ENCODE results near the gene ARHGDIB.

The ARHGDIB gene

DNA sequence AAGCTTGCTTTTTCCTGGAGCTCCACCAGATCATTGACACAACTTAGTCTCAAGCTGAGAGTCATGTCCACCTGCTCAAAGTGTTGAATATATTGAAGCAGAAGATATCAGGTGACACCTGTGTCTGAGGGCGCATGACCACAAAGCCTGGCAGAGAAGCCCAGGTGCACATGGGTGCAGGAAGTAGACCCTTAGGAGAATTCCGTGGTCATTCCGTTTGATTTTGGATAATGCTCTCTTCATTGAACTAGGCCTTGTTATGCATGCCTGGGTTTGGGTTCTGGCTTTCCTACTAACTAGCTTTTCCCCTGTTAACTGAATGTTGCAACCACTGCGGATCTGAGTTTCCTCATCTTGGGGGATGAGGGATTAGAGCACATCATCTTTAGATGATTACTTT is 7.1 kb downstream of the ARHGDIB start:
- no peak for DNase-seq

GRCh38 chr12:14953752-14954151 is 7.6 kb downstream of the ARHGDIB start:
- no peak for DNase-seq

DNA sequence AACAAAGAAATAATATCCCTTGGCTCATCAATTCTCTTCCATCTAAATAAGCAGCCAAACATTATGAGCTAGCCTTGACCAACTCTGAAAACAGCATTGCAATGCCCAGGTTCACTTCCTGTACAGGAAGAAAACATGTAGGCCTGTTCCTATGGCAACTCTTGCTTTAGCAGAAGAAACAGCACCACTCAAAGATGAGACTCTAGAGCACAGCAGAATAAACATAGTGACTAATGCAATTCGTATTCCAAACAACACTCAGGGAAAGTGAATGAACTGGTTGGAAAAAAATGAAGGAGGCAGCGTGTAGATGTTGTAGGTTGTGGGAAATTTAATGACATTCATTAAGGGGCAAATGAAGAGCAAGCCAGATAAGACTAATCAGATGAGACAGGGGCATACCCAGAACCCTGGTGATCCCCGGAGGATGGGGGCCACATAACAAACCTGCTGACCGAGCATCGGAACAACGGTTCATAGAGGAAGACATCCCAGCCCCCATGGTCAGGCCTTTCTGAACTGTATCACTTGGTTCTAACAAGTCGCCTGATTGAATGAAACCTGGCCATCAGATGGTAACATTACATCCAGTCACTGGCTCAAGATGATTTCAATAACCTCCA is 9.0 kb downstream of the ARHGDIB start:
- DNase-seq = no peak

- DNase-seq = no peak
Measured at GRCh38 chr12:14951851-14952250, 9.6 kb downstream of the ARHGDIB start.

GRCh38 chr12:14950982-14951746 is 10.2 kb downstream of the ARHGDIB start:
- DNase-seq = no peak

DNA sequence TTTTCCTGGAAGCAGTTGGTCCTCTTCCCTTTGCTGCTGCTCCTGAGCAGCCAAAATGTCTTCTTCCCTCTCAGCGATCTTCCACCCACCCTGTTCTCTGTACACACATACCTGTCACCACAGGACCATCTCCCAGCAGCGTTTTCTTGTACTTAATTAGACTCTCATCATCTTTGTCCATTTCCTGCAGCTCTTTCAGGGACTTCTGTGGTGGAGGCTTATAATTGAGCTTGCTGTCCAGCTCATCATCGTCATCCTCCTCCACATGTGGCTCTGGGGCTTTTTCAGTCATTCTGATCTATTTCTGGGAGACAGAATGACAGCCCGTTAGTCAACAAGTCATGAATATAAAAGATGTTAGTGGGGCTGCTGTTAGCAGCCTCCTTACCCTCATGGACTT is 11.0 kb downstream of the ARHGDIB start:
- DNase-seq = no peak

DNA sequence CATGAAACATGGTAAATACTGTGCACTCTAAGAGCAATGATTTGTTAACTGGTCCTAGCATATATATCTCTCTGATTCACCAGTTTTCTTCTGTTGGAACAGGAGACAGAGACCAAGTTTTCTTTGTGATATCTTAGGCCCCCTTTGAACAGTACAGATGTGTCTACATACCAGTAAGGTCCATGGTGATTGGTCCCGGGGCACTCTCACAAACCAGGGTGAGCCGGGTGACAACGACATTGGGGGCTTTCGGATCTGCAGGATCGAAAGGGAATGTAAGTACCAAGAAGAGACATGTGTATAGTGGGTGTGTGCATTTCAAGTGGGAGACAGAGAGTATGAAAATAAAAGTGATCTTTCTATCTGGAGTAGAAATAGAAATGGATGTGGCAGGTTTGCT is 11.8 kb downstream of the ARHGDIB start:
- no peak for DNase-seq

- no peak for DNase-seq
Measured at GRCh38 chr12:14948672-14949071, 12.7 kb downstream of the ARHGDIB start.

DNA sequence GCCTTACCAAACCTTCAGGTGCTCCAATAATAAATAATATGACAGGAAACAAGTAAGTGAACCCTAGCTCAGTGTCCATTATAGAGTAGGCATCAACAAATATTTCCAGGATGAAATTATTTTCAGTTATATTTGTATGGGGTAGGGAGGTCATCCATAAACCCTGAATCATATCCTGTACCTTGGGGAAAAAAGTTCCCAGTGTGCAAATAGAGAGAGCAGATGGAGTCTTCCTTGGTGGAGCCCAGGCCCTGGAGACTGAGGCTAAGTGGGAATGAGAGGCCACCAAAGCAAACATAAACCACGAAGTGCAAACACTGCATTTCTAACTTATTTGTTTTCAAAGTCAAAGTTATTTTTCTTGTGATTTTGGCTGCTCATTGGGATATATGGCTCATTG is 14.5 kb downstream of the ARHGDIB start:
- no peak for DNase-seq

DNA sequence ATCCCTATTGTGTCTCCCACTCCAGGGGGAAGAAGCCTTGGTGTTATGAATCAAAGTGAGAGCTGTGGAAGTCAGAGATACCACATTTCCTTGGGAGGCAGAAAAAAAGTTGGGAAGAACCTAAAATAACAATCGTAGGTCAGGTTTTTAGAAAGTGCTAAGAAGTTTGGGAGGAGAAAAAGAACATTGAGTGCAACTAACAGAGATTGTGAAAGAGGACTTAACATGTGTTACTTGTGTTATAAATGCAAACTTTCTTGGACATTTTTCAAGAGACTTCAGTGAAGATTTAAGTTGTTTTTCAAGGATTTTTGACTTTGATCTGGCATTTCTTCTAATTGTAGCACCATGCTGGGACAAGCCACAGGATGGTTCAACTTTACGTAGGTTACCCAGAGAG is 15.2 kb downstream of the ARHGDIB start:
- no peak for DNase-seq

GRCh38 chr12:14942196-14942931 is 19.0 kb downstream of the ARHGDIB start:
- DNase-seq = no peak

- DNase-seq = no peak
Measured at GRCh38 chr12:14941369-14941768, 20.0 kb downstream of the ARHGDIB start.

DNA sequence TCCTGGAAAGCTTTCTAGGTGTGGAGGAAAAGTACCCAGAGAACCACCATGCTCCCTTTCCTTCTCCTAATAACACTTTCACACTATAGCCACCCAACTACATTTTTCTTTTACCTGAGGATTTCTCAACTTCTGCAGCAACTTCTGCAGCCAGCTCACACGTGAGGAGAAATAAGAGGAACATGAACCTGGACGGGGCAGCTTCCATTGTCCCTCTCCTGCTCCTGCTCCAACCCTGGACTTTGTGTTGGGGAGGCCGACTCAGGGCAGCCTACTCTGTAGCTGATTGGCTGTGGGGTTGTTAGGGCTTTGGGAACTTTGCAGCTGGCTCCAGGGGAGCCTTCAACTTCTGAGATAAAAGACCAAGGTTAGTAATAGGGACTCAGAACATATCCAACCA is 23.1 kb downstream of the ARHGDIB start, which contains the start of gene ERP27:
TSS of gene ERP27 (minus strand) at position 237 of the 400 bp plus-strand sequence. CDS start at position 208, 29 bp downstream.
- DNase-seq = no peak

GRCh38 chr12:14937689-14938088 is 23.7 kb downstream of the ARHGDIB start:
- no peak for DNase-seq

DNA sequence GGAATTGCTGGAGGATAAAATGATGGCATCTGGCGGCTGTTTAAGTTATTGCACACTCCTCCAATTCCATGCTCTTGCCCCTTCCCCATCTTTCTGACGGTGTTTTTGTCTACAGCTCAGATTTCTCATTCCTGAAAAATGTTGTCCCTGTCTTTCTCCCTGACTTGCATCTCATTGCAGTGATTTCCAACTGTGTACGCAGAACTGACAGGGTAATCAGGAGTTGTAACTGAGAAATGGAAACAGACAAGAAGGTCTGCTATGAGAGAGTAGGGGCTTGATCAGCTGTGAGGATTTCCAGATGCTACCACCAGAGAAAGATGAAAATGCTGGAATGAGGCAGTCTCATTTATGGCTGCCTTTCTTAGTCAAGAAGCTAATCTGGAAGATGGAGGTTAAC is 24.4 kb downstream of the ARHGDIB start:
- no peak for DNase-seq

- no peak for DNase-seq
Measured at GRCh38 chr12:14936224-14936861, 25.1 kb downstream of the ARHGDIB start.

DNA sequence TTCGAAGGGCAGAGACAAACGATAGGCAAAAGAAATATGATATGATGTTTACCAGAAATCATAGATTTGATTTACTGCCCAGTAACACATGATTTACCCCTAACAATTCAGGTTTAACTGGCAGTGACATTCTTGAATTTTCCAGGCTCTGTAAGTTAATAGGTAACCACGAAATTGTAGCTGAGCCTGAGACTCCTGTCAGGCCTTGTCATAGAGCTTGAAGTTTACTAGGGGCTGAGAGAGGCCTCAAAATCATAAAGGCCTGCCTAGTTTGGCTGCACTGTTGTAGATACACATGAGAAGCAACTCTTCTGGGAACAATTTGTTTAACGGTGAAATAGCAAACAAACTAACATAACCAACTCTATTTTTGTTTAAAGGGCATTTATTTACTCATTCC is 26.4 kb downstream of the ARHGDIB start:
- no peak for DNase-seq

DNA sequence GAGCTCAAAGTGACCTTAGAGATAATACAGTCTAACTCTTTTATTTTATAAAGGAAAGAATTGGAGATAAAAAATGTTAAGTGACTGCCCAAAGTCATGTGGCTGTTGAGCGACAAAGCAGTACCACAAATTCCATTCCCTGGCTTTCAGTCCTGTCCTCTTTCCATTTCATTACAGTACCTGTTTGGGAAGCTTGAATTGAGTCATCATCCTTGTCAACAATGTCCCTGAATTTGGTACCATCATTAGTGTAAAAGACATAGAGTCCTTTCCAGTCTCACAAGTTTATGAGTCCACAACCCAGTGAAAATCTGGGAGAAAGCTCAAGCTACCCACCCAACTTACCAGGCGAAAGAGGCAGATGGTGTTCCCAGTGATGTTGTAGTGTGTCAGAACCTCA is 26.9 kb downstream of the ARHGDIB start:
- DNase-seq = no peak

GRCh38 chr12:14931791-14932560 is 29.4 kb downstream of the ARHGDIB start:
- no peak for DNase-seq

DNA sequence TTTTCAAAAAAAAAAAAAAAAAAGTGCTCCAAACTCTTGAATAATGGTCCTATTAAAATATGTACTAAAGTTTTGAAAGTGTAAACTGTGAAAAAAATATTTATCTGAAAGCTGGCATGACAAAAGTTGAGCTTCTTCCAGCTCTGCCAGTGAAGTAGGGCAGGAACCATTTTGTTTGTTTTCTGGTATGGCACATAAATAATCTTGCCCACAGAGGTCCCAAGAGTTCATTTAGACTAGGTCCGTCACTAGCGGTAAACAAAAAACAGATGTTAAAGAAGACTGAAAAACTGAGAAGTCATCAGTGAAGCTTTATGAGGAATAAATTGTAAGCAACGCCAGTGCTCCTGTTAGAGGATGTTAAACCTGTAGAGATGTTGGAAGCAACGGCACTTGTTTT is 30.0 kb downstream of the ARHGDIB start:
- no peak for DNase-seq

DNA sequence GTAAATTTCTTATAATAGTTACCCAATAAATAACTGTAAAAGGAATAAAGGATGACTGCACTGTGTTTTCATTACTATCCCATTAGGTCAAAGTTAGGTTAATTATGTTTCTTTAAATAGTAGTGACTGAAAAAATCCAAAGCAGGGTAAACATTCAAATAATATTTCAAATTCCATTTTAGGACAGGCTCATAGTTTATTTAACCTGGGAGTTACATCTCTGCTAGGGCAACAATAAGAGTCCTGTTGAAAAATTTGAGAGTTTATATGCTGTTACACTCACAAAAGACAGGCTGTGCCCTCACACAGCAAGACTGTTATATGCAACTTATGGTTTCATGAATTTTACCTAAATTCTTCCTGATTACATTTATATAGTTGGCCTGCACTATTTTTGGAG is 31.1 kb downstream of the ARHGDIB start:
- no peak for DNase-seq

- no peak for DNase-seq
Measured at GRCh38 chr12:14928931-14929330, 32.5 kb downstream of the ARHGDIB start.

DNA sequence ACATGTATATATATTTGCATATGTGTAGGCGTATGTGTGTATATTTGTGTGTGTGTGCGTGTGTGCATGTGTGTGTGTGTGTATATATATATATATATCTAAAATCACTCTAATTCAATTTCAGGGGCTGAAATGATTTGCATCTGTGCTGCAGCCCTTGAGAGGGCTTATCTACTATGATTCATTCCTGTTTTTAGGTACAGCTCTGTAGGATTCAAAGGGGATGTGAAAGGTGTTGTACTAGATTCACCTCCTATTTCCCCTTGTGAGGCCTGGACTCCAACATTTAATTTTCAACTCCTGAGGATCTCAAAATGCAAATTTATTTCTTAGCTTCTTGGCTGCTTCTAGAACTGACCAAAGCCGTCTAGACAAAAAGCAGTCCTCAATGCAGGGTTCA is 34.1 kb downstream of the ARHGDIB start:
- DNase-seq = no peak

All from NCI-H187 (cell line).